Measurements from ENCODE around the gene ANGPTL2.
"Not testable (repeated sequence)": the region's sequence is repeated elsewhere in the genome, so short reads cannot be mapped to it uniquely, and the experiment has no call there.

The ANGPTL2 gene, protein sequence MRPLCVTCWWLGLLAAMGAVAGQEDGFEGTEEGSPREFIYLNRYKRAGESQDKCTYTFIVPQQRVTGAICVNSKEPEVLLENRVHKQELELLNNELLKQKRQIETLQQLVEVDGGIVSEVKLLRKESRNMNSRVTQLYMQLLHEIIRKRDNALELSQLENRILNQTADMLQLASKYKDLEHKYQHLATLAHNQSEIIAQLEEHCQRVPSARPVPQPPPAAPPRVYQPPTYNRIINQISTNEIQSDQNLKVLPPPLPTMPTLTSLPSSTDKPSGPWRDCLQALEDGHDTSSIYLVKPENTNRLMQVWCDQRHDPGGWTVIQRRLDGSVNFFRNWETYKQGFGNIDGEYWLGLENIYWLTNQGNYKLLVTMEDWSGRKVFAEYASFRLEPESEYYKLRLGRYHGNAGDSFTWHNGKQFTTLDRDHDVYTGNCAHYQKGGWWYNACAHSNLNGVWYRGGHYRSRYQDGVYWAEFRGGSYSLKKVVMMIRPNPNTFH

GRCh38 chr9:127122176-127123063, at the start of gene ANGPTL2:
TSS of gene ANGPTL2 (minus strand) at chr9:127122635. CDS start at chr9:127108731, 13,904 bp downstream.
- Histone ChIP-seq H3K36me3 (ENCODE audit: control insufficient read depth, low read length) (no peaks in the 10 kb centered on the region), H3K4me1 (ENCODE audit: control insufficient read depth, low read length) (peaks cover 21% of the 10 kb centered on the region), H3K9me3 (ENCODE audit: control insufficient read depth, insufficient read depth, low read length) (no peaks in the 10 kb centered on the region), H3K79me2 (ENCODE audit: control insufficient read depth, low read length) (no peaks in the 10 kb centered on the region), H3K27me3 (ENCODE audit: control insufficient read depth, low read length) (peaks cover 16% of the 10 kb centered on the region), H3K4me2 (ENCODE audit: low read length) (peak within 1 kb of the TSS; percentile 46), H3K4me3 (ENCODE audit: low read length) (no peak within 1 kb of the TSS), H3K9me2 (replicated peaks; ENCODE audit: control insufficient read depth, low read length) (no peaks in the 10 kb centered on the region), H4K20me1 (ENCODE audit: control insufficient read depth, insufficient read depth, low read depth, low read length) (0 out of 2 replicates have a peak, but pooled peaks cover 5% of the 10 kb centered on the region), H3K27ac (ENCODE audit: low read depth, low read length) (no peak within 1 kb of the TSS), H3F3A (ENCODE audit: control insufficient read depth, insufficient read depth) (no peaks in the 10 kb centered on the region)
- TF ChIP-seq, protein P1, sequence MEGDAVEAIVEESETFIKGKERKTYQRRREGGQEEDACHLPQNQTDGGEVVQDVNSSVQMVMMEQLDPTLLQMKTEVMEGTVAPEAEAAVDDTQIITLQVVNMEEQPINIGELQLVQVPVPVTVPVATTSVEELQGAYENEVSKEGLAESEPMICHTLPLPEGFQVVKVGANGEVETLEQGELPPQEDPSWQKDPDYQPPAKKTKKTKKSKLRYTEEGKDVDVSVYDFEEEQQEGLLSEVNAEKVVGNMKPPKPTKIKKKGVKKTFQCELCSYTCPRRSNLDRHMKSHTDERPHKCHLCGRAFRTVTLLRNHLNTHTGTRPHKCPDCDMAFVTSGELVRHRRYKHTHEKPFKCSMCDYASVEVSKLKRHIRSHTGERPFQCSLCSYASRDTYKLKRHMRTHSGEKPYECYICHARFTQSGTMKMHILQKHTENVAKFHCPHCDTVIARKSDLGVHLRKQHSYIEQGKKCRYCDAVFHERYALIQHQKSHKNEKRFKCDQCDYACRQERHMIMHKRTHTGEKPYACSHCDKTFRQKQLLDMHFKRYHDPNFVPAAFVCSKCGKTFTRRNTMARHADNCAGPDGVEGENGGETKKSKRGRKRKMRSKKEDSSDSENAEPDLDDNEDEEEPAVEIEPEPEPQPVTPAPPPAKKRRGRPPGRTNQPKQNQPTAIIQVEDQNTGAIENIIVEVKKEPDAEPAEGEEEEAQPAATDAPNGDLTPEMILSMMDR (IDR thresholded peaks at IDR 0.05; ENCODE audit: low read depth, low read length, poor library complexity, severe bottlenecking): no peak

DNA sequence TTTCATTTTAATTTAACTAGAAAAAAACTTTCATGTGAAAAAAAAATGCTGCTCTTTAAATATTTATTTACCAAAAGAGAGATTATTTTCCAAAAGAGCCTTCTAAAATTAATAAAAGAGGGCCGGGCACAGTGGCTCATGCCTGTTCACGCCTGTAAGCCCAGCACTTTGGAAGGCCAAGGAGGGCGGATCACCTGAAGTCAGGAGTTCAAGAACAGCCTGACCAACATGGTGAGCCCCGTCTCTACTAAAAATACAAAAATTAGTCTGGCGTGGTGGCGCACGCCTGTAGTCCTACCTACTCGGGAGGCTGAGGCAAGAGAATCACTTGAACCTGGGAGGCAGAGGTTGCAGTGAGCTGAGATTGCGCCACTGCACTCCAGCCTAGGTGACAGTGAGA, 48.9 kb upstream of the ANGPTL2 start:
- H3K4me2 ChIP-seq (ENCODE audit: low read length); H3K9me2 ChIP-seq (replicated peaks; ENCODE audit: control insufficient read depth, low read length); H3K27me3 ChIP-seq (ENCODE audit: control insufficient read depth, low read length); H4K20me1 ChIP-seq (ENCODE audit: control insufficient read depth, insufficient read depth, low read depth, low read length); H3K4me3 ChIP-seq (ENCODE audit: low read length); H3K9me3 ChIP-seq (ENCODE audit: control insufficient read depth, insufficient read depth, low read length); H3K27ac ChIP-seq (ENCODE audit: low read depth, low read length); H3K36me3 ChIP-seq (ENCODE audit: control insufficient read depth, low read length); H3F3A ChIP-seq (ENCODE audit: control insufficient read depth, insufficient read depth); H3K79me2 ChIP-seq (ENCODE audit: control insufficient read depth, low read length): not testable (repeated sequence)
- peaks cover 22% of the 10 kb centered on the region for H3K4me1 ChIP-seq (ENCODE audit: control insufficient read depth, low read length)

GRCh38 chr9:127170652-127171051, 48.2 kb upstream of the ANGPTL2 start:
- no peaks in the 10 kb centered on the region for H3K9me3 ChIP-seq (ENCODE audit: control insufficient read depth, insufficient read depth, low read length)
- no peak overlapping the region for H3K4me2 ChIP-seq (ENCODE audit: low read length)
- H3K4me1 ChIP-seq (ENCODE audit: control insufficient read depth, low read length): peaks cover 29% of the 10 kb centered on the region
- no peaks in the 10 kb centered on the region for H3K9me2 ChIP-seq (replicated peaks; ENCODE audit: control insufficient read depth, low read length)
- TF ChIP-seq EZH2phosphoT487 (IDR thresholded peaks at IDR 0.05; ENCODE audit: borderline replicate concordance, low read length): no peak
- TF ChIP-seq, protein P1 (IDR thresholded peaks at IDR 0.05; ENCODE audit: low read depth, low read length, poor library complexity, severe bottlenecking): no peak
- H3K27ac ChIP-seq (ENCODE audit: low read depth, low read length): no peak overlapping the region
- H3K79me2 ChIP-seq (ENCODE audit: control insufficient read depth, low read length): no peaks in the 10 kb centered on the region
- peaks cover 10% of the 10 kb centered on the region for H3F3A ChIP-seq (ENCODE audit: control insufficient read depth, insufficient read depth)
- no peaks in the 10 kb centered on the region for H4K20me1 ChIP-seq (ENCODE audit: control insufficient read depth, insufficient read depth, low read depth, low read length)
- no peak overlapping the region for H3K4me3 ChIP-seq (ENCODE audit: low read length)
- H3K27me3 ChIP-seq (ENCODE audit: control insufficient read depth, low read length): no peaks in the 10 kb centered on the region
- H3K36me3 ChIP-seq (ENCODE audit: control insufficient read depth, low read length): no peaks in the 10 kb centered on the region
